Kidney (tissue), 14 donors: ENCODE measurements around the gene ZNF746. TPM values are rescaled to one million over a fixed set of nuclear protein-coding genes. Genes with fewer than 3 reads are reported as not detected.

Experiments
- DNase-seq, 5 donors: peaks; one replicate each; pipeline ENCODE4 v3.0.0-alpha.2; 2013 to 2020
- FAIRE-seq: peaks from 2 replicates; lab custom pipeline; 2012; peaks lifted over from hg19 to GRCh38; lab: Jason Lieb, UNC
- H3K27ac ChIP-seq, 2 donors: one replicate each; pipeline ENCODE4 v1.7.0; 2013; ENCODE audit warnings: low read depth in 2 of 2, low read length in 2 of 2, inconsistent platforms in 1 of 2
- H3K27me3 ChIP-seq: one replicate; pipeline ENCODE4 v1.7.1; 2013; ENCODE audit warnings: low read length, inconsistent platforms; ENCODE audit not compliant: control insufficient read depth, insufficient read depth
- H3K36me3 ChIP-seq, 3 donors: one replicate each; pipeline versions ENCODE4 v1.7.0 to v1.7.1; 2013; ENCODE audit warnings: low read length in 3 of 3, control low read depth in 1 of 3, inconsistent platforms in 1 of 3; ENCODE audit not compliant: insufficient read depth in 3 of 3, control insufficient read depth in 2 of 3
- H3K4me1 ChIP-seq, 3 donors: one replicate each; pipeline versions ENCODE4 v1.7.0 to v1.7.1; 2013; ENCODE audit warnings: low read length in 3 of 3, inconsistent platforms in 1 of 3, low read depth in 1 of 3; ENCODE audit not compliant: control insufficient read depth in 2 of 3, insufficient read depth in 2 of 3
- H3K4me3 ChIP-seq, 3 donors: one replicate each; pipeline versions ENCODE4 v1.7.0 to v1.8.1; 2013; ENCODE audit warnings: low read length in 3 of 3, control low read depth in 1 of 3, inconsistent platforms in 1 of 3
- H3K9ac ChIP-seq, 3 donors: one replicate each; pipeline versions ENCODE4 v1.7.0 to v1.7.1; 2013; ENCODE audit warnings: low read length in 3 of 3, control low read depth in 1 of 3, inconsistent platforms in 1 of 3
- H3K9me3 ChIP-seq, 3 donors: one replicate each; pipeline versions ENCODE4 v1.7.0 to v1.7.1; 2013; ENCODE audit warnings: low read length in 3 of 3, control low read depth in 1 of 3, inconsistent platforms in 1 of 3; ENCODE audit not compliant: control insufficient read depth in 2 of 3, insufficient read depth in 1 of 3
- intact Hi-C: fragments of 100-400 bp; cut with DNase I; formaldehyde crosslinking; loops from one replicate; pipeline ENCODE4 v1.11.1; 2022
- polyA plus RNA-seq: library from polyadenylated mRNA; stranded (reverse); fragments of 350-450 nt; fragmentation: Illumina TruSeq; extraction: RNeasy Lipid Tissue Mini Kit (QIAGEN cat#74804); gene quantifications from one replicate; pipeline ENCODE4 v1.2.3, GENCODE V29; 2014; ENCODE audit warnings: low read depth, low replicate concordance; ENCODE audit not compliant: insufficient read depth
- total RNA-seq: library from RNA; stranded (reverse); fragmentation: NEBNext Ultra II Directional; extraction: Animal tissue kit (Norgen Biotek cat#: 25700); gene quantifications from one replicate; pipeline ENCODE4 v1.2.1, GENCODE V29; 2021
- TF ChIP-seq, protein P1 (sequence below): IDR thresholded peaks from 3 replicates; pipeline ENCODE4 v1.5.1; 2012; ENCODE audit warnings: mild to moderate bottlenecking, moderate library complexity, borderline replicate concordance; ENCODE audit not compliant: insufficient read depth; ENCODE audit errors: extremely low read depth
- donor health status: control.
- donor health status: control.
- donor health status: control.
- donor health status: control.
- donor health status: control.
- donor health status: DM: yes; HTN: yes; CAD: no.
- donor health status: Normal renal cell carcinoma (clear cell type).

The ZNF746 gene
- total and polyA plus RNA-seq, 2 donors from 2014 or later: 6.8 to 17.3 TPM

DNA sequence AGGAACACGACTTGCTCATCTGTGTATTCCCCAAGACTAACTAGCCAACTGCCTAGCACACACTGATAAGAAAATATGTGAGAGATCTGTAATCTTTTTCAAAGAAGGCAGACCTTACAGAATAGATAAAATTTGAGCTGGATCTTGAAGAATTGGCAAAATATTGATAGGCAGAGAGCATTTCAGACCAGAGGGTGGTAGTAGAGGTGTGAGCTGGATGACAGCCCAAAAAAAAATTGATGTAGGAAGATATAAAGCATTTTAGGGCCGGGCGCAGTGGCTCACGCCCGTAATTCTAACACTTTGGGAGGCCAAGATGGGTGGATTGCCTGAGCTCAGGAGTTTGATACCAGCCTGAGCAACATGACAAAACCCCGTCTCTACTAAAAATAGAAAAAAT, 1.2 kb upstream of the ZNF746 start:
- Histone ChIP-seq H3K27ac (no peak overlapping the region), H3K4me1 (peaks cover 0 to 14% (median 10%) of the 10 kb centered on the region in 3 donors), H3K27me3 (no peaks in the 10 kb centered on the region), H3K9me3 (no peaks in the 10 kb centered on the region), H3K4me3 (no peak overlapping the region), H3K36me3 (peaks cover 0 to 2% (median 0%) of the 10 kb centered on the region in 3 donors), H3K9ac (no peak overlapping the region)
- FAIRE-seq: no peak
- TF ChIP-seq, protein P1, sequence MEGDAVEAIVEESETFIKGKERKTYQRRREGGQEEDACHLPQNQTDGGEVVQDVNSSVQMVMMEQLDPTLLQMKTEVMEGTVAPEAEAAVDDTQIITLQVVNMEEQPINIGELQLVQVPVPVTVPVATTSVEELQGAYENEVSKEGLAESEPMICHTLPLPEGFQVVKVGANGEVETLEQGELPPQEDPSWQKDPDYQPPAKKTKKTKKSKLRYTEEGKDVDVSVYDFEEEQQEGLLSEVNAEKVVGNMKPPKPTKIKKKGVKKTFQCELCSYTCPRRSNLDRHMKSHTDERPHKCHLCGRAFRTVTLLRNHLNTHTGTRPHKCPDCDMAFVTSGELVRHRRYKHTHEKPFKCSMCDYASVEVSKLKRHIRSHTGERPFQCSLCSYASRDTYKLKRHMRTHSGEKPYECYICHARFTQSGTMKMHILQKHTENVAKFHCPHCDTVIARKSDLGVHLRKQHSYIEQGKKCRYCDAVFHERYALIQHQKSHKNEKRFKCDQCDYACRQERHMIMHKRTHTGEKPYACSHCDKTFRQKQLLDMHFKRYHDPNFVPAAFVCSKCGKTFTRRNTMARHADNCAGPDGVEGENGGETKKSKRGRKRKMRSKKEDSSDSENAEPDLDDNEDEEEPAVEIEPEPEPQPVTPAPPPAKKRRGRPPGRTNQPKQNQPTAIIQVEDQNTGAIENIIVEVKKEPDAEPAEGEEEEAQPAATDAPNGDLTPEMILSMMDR: no peak
- intact Hi-C loops: no loop called here
- DNase-seq: no peak

DNA sequence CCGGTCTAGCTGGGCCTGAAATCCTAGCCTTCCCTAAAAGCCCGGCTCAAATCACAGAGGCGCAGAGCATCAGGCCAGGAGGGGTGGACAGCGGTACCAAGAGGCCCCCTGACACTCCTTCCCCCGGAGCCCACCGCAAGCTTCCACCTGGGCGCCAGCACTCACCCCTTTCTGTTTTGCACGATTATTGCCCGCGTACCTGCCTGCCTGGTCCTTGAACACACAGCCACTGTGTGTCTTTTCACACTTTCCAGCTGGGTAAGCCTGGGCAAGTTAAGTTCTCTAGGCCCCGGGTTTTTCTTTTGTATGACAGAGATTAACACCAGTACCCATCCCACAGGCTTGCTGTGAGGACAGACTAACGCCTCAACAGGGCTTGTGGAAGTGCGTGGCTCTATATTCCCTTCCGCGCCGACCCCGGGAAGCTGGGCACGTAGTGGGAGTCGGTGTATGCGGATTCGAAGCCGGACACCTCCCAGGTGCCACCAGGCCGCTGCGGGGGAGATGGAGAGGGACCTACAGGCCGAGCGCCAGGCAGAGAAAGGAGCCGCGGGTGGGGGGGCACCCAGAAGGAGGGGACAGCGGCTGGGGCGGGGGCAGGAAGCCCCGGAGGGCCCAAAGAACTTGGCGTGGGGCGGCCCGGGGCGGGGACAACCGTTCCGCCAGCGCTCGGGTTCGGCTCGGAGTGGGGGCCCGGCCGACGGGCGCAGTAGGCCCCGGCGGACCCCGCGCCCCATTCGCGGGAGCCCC, 792 bp downstream of the ZNF746 start:
- H3K4me1 ChIP-seq: peaks cover 0 to 14% (median 10%) of the 10 kb centered on the region in 3 donors
- peak overlapping the region; percentile 3 to 87 (median 76) for H3K9ac ChIP-seq
- H3K36me3 ChIP-seq: peaks cover 3 to 22% (median 17%) of the 10 kb centered on the region in 3 donors
- H3K27ac ChIP-seq: peak overlapping the region; percentile 71 to 72
- H3K4me3 ChIP-seq: peak overlapping the region; percentile 28 to 72 (median 62)
- FAIRE-seq (no peak), DNase-seq (peak; percentile 51 to 88 (median 67))
- intact Hi-C loops: no loop called here
- H3K9me3 ChIP-seq: no peaks in the 10 kb centered on the region
- TF ChIP-seq, protein P1: no peak
- no peaks in the 10 kb centered on the region for H3K27me3 ChIP-seq

DNA sequence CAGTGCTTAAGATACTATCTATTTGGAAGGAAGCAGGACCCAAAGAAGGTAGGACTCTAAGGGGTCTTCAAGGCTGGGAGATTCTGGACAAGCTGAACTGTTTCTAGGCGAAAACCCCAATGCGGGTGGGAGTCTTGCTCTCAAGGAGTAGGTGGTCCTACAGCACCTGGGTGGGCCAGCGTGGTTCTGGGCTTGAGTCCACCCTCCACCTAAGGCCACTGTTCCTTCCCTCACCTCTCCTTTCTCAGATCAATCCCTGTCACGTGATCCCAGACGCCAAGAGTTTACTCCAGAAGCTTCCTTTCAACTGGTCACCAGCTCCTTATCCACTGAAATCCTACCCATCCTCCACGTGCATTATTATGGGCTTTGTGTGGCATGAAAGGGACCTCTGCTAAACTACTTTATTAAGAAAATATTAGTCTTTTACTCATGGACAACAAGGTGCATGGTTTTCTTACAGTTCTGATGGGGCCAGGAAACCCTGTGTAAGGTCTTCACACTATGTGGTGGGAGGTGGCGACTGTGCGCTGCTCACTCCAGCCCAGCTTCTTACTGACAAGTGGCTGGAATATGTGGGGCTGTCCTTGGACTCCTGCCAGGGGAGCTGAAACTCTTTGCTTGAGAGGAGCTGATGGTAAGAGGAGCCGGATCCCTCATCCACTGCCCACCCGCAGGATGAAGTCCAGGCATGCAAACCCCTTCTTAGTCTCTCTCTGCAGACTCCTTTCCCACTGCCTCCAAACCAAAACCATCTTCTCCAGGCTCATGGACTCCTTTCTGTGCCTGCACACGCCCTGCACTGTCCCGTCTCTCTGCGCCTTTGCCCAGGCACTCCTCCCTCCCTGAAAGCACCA, 1.6 kb downstream of the ZNF746 start:
- peaks cover 4 to 27% (median 22%) of the 10 kb centered on the region in 3 donors for H3K36me3 ChIP-seq
- peak overlapping the region; percentile 16 to 72 (median 18) for H3K4me3 ChIP-seq
- H3K27ac ChIP-seq: no peak overlapping the region
- intact Hi-C loops: no loop called here
- no peaks in the 10 kb centered on the region for H3K9me3 ChIP-seq
- TF ChIP-seq, protein P1: no peak
- peaks cover 0 to 14% (median 10%) of the 10 kb centered on the region in 3 donors for H3K4me1 ChIP-seq
- DNase-seq (peak; percentile 83 to 93 (median 87)), FAIRE-seq (no peak)
- H3K27me3 ChIP-seq: no peaks in the 10 kb centered on the region
- H3K9ac ChIP-seq: no peak overlapping the region
